ENCODE measurements around the gene CDC27. TPM values are rescaled to one million over a fixed set of nuclear protein-coding genes. Genes with fewer than 3 reads are reported as not detected.

Gene CDC27
- total RNA-seq, 1 experiment from 2014 or later: 141 TPM

DNA sequence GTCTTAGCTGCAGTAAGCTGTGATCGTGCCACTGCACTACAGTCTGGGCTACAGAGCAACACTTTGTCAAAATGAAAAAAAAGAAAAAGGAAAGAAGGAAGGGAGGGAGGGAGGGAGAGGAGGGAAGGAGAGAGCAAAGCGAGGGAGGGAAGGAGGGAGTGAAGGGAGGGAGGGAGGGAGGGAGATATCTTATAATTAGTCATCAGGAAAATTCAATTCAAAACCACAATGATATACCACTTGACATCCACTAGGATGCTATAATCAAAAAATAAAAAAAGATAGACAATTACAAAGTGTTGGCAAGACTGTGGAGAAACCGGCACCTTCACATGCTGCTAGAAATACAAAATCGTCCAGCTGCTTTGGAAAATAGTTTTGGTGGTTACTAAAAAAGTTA lies 93.8 kb downstream of the CDC27 start:
- ChIA-PET POLR2A (interaction anchor here (1.0 to 2.2 kb wide), 3 partner anchors 10 to 28 kb away, joined by 3 to 7 read pairs (median 6); no protein-coding TSS in a partner anchor), CTCF (no interaction called here)
- BruUV-seq (replicated peaks): no TSS peak
- DNase-seq (ENCODE audit: unreplicated experiment): no peak
- Mint-ChIP-seq H3K9me3 (ENCODE audit: unreplicated experiment) (no peaks in the 10 kb centered on the region), H3K27ac (ENCODE audit: low read depth, unreplicated experiment) (no peak overlapping the region), H3K4me3 (ENCODE audit: unreplicated experiment) (no peak overlapping the region), H3K36me3 (ENCODE audit: insufficient read depth, unreplicated experiment) (peaks cover 4% of the 10 kb centered on the region), H3K4me1 (ENCODE audit: insufficient read depth, unreplicated experiment) (peaks cover 12% of the 10 kb centered on the region), H3K27me3 (ENCODE audit: insufficient read depth, unreplicated experiment) (no peaks in the 10 kb centered on the region)
- TF ChIP-seq CTCF (IDR thresholded peaks at IDR 0.05; ENCODE audit: unreplicated experiment): no peak
- intact Hi-C loops (cut with micrococcal nuclease): no loop called here

DNA sequence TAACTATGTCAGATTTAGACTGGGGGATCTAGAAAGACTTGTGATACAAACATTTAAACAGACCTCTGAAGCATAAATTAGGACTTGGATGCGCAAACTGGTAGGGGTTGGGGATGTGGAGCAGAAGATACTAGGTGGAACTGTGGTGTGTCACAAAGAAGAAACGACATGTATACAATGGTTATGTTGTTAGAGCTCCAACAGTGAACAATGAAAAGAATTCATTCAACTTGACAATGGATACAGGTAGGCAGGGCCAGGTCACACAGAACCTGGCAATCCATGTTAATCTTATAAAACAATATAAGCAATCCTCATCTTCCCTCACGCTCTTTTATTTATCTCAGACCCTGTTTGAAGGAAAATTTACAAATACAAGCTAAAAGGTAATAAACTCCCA lies 102.0 kb downstream of the CDC27 start:
- POLR2A ChIA-PET: interaction anchor here (1.1 kb wide), 1 partner anchor 16 kb away, joined by 4 read pairs; no protein-coding TSS in a partner anchor

GRCh38 chr17:47085736-47086135 lies 103.4 kb downstream of the CDC27 start:
- ChIA-PET CTCF (interaction anchor here (0.6 to 0.7 kb wide), 2 partner anchors 13 to 38 kb away, joined by 3 read pairs; no protein-coding TSS in a partner anchor), POLR2A (interaction anchor here (1.2 to 1.6 kb wide), 2 partner anchors 10 to 14 kb away, joined by 4 to 7 read pairs; no protein-coding TSS in a partner anchor)
- Mint-ChIP-seq H3K9me3 (ENCODE audit: unreplicated experiment) (no peaks in the 10 kb centered on the region), H3K4me3 (ENCODE audit: unreplicated experiment) (no peak overlapping the region), H3K27ac (ENCODE audit: low read depth, unreplicated experiment) (no peak overlapping the region), H3K36me3 (ENCODE audit: insufficient read depth, unreplicated experiment) (no peaks in the 10 kb centered on the region), H3K4me1 (ENCODE audit: insufficient read depth, unreplicated experiment) (peaks cover 8% of the 10 kb centered on the region), H3K27me3 (ENCODE audit: insufficient read depth, unreplicated experiment) (no peaks in the 10 kb centered on the region)
- intact Hi-C loops (cut with micrococcal nuclease): no loop called here
- no TSS peak for BruUV-seq (replicated peaks)
- no peak for TF ChIP-seq CTCF (IDR thresholded peaks at IDR 0.05; ENCODE audit: unreplicated experiment)
- DNase-seq (ENCODE audit: unreplicated experiment): no peak

More for the DNA sequence above, 102.0 kb downstream of the CDC27 start:
- intact Hi-C loops (cut with micrococcal nuclease): no loop called here
- no peak for DNase-seq (ENCODE audit: unreplicated experiment)
- CTCF ChIA-PET: no interaction called here
- Mint-ChIP-seq H3K4me1 (ENCODE audit: insufficient read depth, unreplicated experiment) (peaks cover 8% of the 10 kb centered on the region), H3K9me3 (ENCODE audit: unreplicated experiment) (no peaks in the 10 kb centered on the region), H3K4me3 (ENCODE audit: unreplicated experiment) (no peak overlapping the region), H3K36me3 (ENCODE audit: insufficient read depth, unreplicated experiment) (no peaks in the 10 kb centered on the region), H3K27me3 (ENCODE audit: insufficient read depth, unreplicated experiment) (no peaks in the 10 kb centered on the region), H3K27ac (ENCODE audit: low read depth, unreplicated experiment) (no peak overlapping the region)
- no TSS peak for BruUV-seq (replicated peaks)
- TF ChIP-seq CTCF (IDR thresholded peaks at IDR 0.05; ENCODE audit: unreplicated experiment): no peak

DNA sequence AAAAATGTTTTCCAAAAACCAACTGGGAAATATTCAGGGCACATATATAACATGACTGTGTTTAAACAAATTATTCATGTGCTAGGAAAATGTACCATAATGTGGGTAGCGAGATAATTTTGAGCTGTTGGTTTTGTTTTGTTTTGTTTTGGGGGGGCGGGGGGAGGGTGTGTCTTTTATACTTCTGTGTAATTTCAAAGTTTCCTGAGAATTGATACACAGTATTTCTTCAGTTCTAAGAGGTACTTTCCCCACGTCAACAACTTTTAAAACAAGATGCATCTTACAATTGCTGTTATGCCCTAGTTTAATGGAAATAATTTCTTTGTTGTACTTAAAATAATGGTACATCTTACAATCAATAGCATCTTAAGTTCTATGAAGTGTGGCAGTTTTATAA lies 110.3 kb downstream of the CDC27 start:
- ChIA-PET POLR2A (interaction anchor here (1.6 kb wide), 1 partner anchor 26 kb away, joined by 5 read pairs; no protein-coding TSS in a partner anchor), CTCF (no interaction called here)
- H3K4me1 Mint-ChIP-seq (ENCODE audit: insufficient read depth, unreplicated experiment): no peaks in the 10 kb centered on the region
- H3K27me3 Mint-ChIP-seq (ENCODE audit: insufficient read depth, unreplicated experiment): no peaks in the 10 kb centered on the region
- no peak for TF ChIP-seq CTCF (IDR thresholded peaks at IDR 0.05; ENCODE audit: unreplicated experiment)
- H3K27ac Mint-ChIP-seq (ENCODE audit: low read depth, unreplicated experiment): no peak overlapping the region
- H3K4me3 Mint-ChIP-seq (ENCODE audit: unreplicated experiment): no peak overlapping the region
- intact Hi-C loops (cut with micrococcal nuclease): no loop called here
- no peaks in the 10 kb centered on the region for H3K36me3 Mint-ChIP-seq (ENCODE audit: insufficient read depth, unreplicated experiment)
- no peaks in the 10 kb centered on the region for H3K9me3 Mint-ChIP-seq (ENCODE audit: unreplicated experiment)
- DNase-seq (ENCODE audit: unreplicated experiment): no peak
- no TSS peak for BruUV-seq (replicated peaks)

Measured in MCF 10A (cell line).